HG03135 (cell line): Measurements from ENCODE around the gene CRIP3.
"Not testable (repeated sequence)": the region's sequence is repeated elsewhere in the genome, so short reads cannot be mapped to it uniquely, and the experiment has no call there.

Experiments
- ATAC-seq: cut with Tn5 transposase; IDR thresholded peaks from one replicate; pipeline ENCODE4 v1.9.1; 2021; ENCODE audit warnings: mild to moderate bottlenecking, moderate library complexity; ENCODE audit not compliant: unreplicated experiment

Gene CRIP3, protein sequence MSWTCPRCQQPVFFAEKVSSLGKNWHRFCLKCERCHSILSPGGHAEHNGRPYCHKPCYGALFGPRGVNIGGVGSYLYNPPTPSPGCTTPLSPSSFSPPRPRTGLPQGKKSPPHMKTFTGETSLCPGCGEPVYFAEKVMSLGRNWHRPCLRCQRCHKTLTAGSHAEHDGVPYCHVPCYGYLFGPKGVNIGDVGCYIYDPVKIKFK

DNA sequence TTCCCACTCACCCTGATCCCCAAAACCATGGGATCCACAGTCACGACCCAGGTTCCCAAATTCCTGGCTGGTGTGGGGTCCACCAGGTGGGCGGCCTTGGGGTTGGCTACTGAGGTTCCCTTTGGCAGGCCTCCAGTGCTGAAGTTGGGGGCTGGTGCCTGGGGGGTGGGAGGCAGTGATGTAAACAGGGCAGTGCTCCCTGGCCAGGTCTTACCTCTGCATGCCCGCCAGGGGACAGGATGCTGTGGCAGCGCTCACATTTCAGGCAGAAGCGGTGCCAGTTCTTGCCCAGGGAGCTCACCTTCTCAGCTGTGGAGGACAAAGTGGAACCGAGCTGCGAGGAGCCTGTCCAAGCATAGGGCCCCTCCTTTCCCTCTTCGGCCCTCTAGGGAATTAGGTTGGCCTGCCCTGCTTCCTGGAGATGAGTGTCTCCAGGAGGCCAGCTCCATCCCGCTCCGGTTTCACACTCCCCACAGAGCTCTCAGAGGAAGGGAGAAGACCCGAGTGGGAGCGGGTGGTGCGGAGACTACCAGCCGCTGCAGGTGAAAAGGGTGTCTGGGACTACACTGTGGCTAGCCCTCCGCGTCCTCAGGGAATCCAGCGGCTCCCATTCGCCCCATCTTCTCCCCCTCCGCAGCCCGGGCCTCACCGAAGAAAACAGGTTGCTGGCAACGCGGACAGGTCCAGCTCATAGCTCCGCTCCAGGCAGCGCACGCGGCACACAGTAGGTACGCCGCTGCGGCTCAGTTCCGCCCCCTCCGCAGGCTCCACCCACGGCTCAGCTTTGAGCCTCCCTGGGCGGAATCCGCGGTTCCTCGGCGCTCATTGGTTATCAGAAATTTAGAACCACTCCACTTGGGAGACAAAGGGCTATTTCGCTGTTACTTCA lies at the start of gene CRIP3:
CRIP3 (minus strand) TSS at position 726 of the 889 bp plus-strand sequence; CDS start at position 692, 34 bp downstream.
- no peak for ATAC-seq

- no peak for ATAC-seq
Measured at GRCh38 chr6:43355862-43356590, 47.4 kb upstream of the CRIP3 start.

- not testable (repeated sequence) for ATAC-seq
Measured at GRCh38 chr6:43351951-43352350, 43.3 kb upstream of the CRIP3 start.

DNA sequence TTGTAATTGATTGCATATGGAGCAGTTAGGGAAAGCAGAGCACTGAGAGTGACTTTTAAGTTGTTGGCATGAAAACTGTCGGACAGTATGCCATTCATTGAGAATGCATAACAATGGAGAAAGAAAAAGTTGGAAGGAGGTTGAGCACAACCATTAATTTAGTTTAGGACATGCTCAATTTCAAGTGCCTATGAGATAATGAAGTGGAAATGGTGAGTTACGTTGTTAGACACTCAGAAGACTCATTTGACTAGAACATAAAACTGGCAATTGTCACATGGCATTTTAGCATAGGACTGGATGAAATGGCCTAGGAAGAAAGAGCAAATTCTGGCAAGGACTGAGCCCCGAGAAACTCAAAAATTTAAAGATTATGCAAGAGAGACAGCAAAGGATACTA lies 38.8 kb upstream of the CRIP3 start:
- no peak for ATAC-seq

DNA sequence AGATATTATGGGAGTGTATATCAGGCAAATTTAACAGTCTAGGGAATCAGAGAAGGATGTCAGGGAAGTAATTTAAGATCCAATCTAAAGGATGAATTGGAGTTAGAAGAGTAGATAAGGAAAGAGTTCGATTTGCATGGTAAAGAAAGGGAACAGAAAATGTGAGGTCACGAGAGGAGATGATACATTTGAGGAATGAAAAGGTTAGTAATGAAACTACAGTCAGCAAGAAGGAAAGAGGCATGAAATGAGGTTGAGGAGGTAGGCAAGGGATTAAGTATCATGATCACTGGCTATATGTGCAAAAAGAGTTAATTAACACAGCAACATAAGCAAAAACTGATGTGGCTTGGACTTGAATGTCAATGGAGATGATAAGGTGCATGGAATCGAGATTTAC lies 38.4 kb upstream of the CRIP3 start:
- no peak for ATAC-seq

DNA sequence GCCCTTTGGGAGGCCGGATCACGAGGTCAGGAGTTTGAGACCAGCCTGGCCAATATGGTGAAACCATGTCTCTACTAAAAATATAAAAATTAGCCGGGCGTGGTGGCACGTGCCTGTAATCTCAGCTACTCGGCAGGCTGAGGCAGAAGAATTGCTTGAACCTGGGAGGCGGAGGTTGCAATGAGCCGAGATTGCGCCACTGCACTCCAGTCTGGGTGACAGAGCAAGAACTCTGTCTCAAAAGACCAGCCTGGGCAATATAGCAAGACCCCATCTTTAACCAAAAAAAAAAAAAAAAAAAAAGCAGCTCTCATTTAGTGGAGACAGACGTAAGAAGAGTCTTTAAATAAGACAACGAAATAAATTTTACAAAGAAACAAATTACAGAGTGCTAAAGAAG lies 37.6 kb upstream of the CRIP3 start:
- ATAC-seq = not testable (repeated sequence)

DNA sequence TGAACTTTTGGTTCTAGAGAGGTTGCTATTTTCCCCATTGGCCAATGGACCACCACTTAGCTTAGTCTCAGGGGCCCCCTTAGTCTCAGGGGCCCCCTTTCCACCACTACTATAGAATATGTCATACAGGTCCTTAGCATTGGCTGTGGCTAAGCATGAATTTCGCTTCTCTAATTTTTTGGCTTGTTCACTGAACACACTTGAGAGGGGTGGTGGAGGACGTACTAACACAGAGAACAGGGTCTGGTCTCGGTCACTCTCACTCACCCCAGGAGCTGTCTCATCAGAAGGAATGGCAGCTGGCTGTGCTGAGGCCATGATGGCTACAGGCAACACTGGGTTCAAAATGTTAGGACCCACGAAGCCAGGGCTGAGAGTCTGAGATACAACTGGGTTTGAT lies 30.5 kb upstream of the CRIP3 start:
- peak; percentile 73 for ATAC-seq

DNA sequence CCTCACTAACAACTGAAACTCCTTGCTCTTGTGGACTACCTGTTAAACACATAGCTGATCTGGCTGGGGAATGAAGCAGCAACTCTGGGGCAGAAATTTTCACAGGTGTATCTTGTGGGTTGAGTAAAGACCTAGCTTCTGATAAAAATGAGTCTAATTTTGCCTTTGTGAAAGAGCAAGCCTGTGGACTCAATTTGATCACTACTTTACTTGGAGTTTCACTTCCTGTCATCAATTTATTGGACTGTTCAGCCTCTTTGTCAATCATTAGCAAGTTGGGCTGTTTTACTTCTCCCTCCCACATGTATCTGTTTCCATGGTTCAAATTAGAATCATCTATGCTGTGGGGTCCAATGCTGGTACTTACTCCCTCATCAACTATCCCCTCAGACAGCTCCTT lies 29.6 kb upstream of the CRIP3 start:
- peak; percentile 55 for ATAC-seq

DNA sequence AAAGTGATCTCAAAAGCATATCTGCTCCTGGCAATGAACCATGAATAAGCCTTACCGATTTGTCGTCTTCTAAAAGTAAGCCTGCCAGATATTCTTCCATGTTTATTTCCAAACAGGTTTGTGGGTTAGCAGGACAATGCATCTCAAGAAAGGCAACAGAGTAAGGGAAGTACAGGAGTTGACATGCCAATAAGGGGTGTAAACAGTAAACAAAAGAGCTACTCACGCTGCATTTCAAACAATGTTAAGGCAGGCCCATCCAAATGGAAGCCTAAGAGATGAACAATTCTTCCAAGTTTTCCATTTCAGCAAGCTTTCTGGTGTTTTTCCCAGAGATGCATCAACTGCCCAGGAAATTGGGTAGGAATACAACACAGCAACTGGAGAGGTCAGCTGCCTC lies 27.8 kb upstream of the CRIP3 start:
- ATAC-seq = no peak

DNA sequence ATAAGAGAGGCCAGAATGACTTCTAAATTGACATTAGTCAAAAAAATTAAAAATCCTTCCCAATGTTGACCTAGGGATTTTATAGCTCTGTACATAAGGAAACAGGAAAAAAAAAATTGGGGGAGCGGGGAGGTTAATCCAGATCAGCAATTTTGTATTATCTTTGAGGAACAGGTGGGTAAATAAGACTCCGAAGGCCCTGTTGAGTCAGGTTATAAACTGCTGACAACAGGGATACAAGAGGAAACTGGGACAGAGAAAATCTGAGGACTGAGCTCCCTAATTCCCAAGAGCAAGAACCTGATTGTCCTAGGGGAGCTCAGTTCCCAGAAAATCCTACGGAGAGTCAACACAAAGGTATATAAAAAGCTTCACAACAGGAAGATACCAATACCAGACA lies 26.8 kb upstream of the CRIP3 start:
- ATAC-seq = no peak

GRCh38 chr6:43334466-43335095 lies 26.0 kb upstream of the CRIP3 start:
- ATAC-seq = no peak

DNA sequence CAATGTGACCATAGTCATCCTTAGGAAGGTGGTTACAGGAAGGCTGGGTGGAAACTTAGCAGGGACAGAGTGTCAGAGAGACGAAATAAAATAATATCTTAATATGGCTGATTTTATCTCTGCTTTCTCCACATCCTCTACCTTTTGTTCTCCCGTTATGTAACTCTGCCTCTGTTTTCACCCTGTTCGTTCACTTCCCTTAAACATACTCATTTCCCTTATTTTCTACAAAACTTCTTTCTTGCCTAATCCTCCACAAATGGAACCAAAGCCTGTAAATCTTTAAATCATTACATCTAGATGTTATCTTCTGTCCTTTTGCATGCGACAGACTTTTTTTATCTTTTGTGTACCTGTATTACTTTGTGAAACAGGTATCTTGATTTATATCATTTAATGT lies 23.3 kb upstream of the CRIP3 start:
- no peak for ATAC-seq

- no peak for ATAC-seq
Measured at GRCh38 chr6:43331470-43331869, 22.8 kb upstream of the CRIP3 start.

- no peak for ATAC-seq
Measured at GRCh38 chr6:43328528-43328927, 19.9 kb upstream of the CRIP3 start.

DNA sequence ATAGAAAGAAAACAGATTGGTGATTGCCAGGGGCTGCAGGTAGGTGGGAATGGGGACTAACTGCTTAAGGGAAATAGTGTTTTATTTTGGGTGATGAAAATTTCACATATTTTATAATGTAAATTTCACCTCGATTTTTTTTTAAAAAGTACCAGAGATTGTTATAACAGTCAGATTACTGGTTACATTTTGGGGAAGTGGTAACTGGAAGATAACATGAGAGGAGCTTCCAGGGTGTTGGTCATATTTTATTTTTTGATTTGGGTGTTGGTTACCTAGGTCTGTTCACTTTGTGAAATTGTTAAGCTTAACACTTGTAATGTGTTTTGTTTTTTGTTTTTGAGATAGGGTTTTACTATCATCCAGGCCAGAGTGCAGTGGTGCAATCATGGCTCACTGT lies 17.2 kb upstream of the CRIP3 start:
- no peak for ATAC-seq

- no peak for ATAC-seq
Measured at GRCh38 chr6:43318011-43318410, 9.4 kb upstream of the CRIP3 start.

DNA sequence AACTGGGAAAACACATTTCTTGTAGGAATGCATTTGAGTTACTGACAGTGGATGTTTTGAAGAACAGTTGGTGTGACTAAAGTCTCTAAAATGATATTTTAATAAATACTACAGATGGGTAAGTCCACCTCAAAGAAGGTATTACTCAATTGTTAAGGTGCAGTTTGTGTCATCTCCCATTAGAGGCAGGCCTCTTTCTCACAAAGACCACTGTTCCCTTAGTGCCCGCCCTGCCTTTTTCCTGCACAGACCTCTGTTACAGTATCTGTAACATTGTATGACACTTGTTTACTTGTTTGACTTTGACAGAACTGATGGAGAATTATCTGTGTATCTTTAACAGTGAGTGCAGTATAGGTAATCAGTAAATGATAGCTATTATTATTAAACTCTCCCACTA lies 5.2 kb upstream of the CRIP3 start:
- no peak for ATAC-seq

DNA sequence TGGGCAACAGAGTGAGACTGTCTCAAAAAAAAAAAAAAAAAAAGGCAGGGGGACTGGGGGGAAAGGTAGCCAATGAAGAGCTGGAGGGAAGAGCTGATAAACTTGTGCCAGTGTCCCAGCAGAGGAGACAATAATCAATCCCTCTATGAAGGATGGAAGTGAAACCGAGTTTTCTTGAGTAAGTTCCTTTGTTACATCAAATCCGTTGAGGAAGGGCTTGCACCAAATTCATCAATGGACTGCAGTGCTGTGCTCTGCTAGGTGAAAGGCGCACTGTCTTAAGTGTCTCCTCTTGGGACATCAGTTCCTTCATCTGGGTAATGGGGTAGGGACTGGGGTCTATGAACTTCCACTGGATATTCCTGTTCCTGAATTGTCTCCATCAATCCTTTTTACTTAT lies 3.0 kb upstream of the CRIP3 start:
- ATAC-seq = no peak

- no peak for ATAC-seq
Measured at GRCh38 chr6:43310624-43311023, 2.0 kb upstream of the CRIP3 start.

DNA sequence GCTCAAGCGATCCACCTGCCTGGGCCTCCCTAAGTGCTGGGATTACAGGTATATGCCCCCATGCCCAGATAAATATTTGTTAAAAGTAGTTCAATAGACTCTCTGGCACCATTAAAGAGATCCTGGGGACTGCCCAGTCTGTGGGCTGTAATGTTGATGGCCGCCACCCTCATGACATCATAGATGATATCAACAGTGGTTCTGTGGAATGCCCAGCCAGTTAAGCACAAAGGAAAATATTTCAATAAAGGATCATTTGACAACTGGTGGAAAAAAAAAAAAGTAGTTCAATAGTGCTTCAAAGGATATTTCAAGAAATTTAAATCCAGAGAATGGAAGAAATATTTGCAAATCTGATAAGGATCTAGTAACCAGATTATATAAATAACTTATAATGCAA lies 1.5 kb upstream of the CRIP3 start:
- ATAC-seq = no peak

GRCh38 chr6:43308990-43309477 lies 408 bp upstream of the CRIP3 start:
- ATAC-seq = no peak
